Fibroblast of skin of left biceps (primary cell): ENCODE results near the gene MARVELD1.

Experiments
- DNase-seq, 2 experiments: peaks; one replicate each; pipeline ENCODE4 v3.0.0-alpha.2; 2013; ENCODE audit warnings: low read depth in 2 of 2

Gene MARVELD1

GRCh38 chr10:97721871-97722780 lies 8.6 kb downstream of the MARVELD1 start:
- no peak for DNase-seq

DNA sequence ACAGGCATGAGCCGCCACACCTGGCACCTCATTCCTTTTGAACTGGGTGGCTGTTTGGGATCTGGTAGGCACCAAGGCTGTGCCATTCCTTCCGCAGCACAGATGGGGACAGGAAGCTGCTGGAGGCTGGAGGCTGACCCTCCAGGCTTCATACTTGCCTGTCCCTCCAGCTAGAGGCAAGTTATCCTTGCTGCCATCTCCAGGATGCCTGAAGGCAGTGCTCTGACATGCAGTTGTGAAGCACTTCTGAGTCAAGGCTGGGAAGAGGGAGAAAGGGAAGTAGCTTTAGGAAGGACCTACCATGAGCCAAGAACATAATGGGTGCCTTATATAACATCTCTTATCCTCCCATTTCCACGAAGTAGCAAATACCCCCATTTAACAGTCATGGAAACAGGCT lies 9.5 kb downstream of the MARVELD1 start:
- no peak for DNase-seq

DNA sequence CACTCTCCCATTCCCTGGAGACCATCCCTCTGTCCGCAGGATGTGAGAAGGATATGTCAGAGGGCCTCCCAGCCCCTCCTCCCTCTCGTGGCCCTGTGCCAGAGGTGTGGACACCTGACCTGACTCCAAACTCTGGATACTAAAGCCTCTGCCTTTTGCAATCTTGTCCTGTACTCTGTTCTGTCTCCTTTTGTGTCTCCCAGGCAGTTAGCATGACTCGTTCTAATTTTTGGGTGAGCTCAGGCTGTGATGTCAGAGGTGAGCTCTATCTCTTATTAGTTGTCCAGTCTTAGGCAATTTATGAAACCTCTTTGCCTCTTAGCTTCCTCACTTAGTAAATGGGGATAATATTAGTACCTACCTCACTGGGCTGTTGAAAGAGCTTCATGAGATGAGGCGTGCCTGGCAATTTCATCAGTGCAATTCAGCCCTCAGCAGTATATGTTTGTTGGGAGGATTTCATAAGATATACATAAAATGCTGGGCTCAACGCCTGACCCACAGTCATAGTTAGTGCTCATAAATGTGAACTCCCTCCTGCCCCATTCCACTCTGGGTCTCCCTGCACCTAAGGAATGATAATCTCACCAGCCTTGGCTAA lies 10.9 kb downstream of the MARVELD1 start:
- DNase-seq, result no peak

- peak; percentile 31 to 32 for DNase-seq
Measured at GRCh38 chr10:97726636-97727178, 13.2 kb downstream of the MARVELD1 start.

- no peak for DNase-seq
Measured at GRCh38 chr10:97729014-97729413, 15.5 kb downstream of the MARVELD1 start.

- DNase-seq, result peak; percentile 36 to 37
Measured at GRCh38 chr10:97731346-97732051, 18.0 kb downstream of the MARVELD1 start.

DNA sequence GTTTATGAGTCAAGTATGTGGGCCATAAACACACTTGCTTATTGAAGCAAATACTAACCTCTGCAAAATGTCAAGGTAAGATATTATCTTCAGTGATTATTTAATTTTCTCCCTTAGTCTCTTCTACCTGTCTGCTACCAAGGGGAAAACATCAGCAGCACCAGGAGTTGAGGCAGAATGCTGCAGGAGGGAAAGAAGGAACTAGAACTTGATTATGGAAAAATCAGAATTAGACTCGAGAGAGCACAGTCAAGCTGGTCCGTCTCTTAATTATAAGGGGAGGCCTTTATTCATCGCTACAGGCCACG lies 18.5 kb downstream of the MARVELD1 start:
- DNase-seq, result no peak

DNA sequence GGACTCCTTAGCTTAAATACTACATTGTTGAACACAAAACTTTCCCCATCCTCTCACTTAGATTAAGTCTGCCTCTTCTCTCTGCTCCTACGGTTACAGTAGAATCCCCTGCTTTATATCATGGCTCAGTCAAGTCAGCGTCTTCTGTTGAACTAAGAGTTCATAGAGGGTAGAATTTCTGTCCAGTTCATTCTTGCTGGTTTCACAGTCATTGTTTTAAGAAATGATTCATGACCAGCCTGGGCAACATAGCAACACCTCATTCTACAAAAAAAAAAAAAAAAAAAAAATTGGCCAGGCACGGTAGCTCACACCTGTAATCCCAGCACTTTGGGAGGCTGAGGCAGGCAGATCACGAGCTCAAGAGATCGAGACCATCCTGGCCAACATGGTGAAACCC lies 19.7 kb downstream of the MARVELD1 start:
- DNase-seq, result no peak

DNA sequence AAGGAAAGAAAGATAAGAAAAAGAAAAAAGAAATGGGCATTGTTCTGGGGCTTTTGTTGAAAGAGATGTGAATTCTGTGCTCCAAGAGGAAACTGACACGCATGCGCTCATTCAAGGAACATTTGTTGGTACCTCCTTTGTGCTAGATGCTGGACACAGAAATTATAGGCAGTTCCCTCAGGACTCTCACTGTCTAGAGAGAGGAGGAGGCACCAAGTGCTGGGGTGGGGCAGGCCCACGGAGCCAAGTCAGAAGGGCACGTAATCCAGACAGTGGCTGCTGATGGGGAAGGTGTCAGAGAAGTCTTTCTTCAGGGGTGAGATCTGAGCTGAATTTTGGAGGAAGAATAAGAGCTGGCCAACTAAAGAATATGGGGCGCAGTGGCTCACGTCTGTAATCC lies 20.5 kb downstream of the MARVELD1 start:
- DNase-seq, result no peak

- no peak for DNase-seq
Measured at GRCh38 chr10:97736403-97736901, 22.9 kb downstream of the MARVELD1 start.

DNA sequence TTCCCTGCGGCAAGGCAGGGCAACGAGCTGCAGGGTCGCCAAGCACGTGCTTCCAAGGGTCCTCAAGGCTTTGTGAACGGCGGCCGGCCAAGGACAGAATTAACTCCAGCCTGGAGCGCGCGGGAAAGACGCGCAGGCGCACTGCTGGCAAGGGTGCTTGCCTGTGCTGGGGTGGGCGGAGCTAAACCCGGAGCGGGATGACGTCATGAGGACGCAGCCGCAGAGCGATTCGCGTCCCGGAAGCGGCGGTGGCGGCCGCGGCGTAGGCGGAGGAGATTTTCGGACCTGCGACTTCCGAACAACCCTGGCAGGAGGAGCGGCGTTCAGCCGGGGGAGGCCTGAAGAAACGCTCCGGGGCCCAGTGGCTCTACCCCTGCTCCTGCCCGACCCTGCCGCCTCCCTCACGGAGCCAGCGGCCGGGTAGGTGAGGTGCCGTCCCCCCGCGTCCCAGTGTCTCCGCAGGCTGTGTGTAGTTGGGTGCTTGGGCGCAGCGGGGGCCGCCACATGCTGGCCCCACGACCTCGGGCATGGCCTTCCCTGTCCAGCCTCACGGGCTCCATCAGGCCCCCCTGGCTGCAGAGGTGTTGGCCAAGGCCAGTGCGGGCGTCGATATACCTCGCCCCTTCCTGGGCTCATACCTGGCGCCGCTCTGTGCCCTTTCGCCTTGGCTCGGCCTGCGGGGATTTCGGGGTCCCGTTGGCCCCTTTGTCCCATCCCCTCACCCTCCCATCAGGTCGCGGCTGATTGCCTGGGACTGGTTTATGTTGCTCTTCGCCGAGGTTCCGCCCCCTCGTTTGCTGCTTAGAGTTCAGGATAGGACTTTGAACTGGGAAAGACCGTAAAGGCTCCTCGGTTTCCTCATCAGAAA lies 23.6 kb downstream of the MARVELD1 start, which contains the start of gene ZFYVE27:
Gene ZFYVE27 (plus strand): TSS at position 227 of the 868 bp plus-strand sequence. CDS start 1,350 bp downstream, outside the sequence.
- peak; percentile 76 to 85 for DNase-seq

- DNase-seq, result no peak
Measured at GRCh38 chr10:97737770-97738265, 24.3 kb downstream of the MARVELD1 start.

- DNase-seq, result no peak
Measured at GRCh38 chr10:97738616-97739015, 25.1 kb downstream of the MARVELD1 start.

DNA sequence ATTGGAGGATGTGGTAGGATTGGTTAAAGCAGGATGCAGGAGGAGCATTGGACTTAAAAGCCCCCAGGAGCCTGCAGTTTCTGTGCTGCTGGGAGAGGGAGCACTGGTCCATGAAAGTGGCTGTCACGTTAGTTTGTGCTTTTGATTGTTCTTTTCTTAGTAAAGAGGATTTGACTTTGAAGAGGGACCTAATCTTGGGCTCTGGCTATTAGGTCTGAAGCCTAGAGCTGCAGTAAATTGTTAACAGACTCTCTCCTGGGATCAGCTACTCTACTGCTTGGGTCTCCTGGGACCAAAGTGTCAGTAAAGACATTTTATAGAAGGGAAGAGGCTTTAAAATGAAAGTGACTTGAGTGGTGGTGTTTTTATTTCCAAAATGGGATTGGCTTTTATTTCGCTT lies 27.1 kb downstream of the MARVELD1 start:
- no peak for DNase-seq

DNA sequence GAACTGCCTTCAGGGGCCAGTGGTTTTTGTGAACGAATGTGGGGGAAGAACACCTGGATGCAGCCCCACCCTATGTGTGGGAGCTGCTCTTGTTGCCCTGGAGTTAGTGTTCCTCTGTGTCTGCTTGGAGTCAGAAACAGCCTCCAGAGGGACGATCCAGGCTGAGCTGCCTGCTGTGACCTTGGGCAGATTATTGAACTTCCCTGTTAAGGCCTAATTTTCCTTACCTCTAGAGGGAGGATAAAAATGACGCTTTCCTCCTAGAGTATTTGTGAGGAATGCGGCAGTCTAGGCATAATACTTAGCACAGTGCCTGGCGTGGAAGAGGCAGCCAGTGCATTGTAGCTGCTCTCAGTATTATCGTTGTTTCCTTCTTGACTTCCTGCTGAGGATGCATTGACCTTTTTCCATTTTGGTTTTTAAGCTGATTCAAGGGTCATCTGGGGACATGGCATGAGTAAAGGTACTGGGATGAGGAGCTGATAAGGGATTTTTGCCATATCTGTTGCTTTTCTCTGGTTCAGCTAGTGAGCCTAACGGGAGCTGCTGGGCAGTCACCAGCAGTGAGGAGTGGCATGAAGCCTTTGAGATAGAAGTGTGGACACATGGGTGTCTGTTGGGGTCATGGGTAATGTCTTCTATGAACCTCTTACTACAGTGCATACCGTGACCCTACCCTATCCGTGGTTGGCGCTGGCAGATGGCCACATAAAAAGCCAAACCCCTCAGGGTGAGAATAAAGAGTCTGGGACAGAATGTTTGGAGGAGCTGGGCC lies 29.8 kb downstream of the MARVELD1 start:
- DNase-seq, result no peak

DNA sequence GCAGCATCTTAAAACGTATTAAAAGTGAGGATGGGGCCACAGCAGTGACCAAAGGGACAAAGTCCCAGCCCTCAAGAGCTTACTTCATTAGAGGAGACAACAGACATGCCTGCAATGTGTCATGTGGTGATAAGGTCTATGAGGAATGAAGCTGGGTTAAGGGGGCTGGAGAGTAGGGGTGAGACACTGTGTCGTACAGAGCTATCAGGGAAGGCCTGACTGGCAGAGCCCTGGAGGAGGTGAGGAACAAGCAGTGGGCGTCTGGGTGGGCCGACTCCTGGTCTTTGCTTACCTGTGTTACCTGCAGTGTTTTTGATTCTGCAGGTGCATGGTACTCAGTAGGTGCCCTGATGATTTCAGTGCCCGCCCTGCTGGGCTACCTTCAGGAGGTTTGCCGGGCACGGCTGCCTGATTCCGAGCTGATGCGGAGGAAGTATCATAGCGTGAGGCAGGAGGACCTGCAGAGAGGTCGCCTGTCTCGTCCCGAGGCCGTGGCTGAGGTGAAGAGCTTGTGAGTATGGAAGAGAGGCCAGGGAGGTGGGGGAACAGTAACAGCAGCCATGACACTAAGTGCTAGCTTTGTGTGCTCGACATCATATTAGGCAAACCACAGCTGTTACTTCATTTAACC lies 31.0 kb downstream of the MARVELD1 start:
- no peak for DNase-seq

GRCh38 chr10:97747573-97747972 lies 34.0 kb downstream of the MARVELD1 start:
- no peak for DNase-seq

GRCh38 chr10:97748116-97748515 lies 34.6 kb downstream of the MARVELD1 start:
- no peak for DNase-seq

GRCh38 chr10:97752956-97753355 lies 39.4 kb downstream of the MARVELD1 start:
- no peak for DNase-seq

- DNase-seq, result no peak
Measured at GRCh38 chr10:97754726-97755125, 41.2 kb downstream of the MARVELD1 start.
